ENCODE data around the gene CPXM1. TPM values are rescaled to one million over a fixed set of nuclear protein-coding genes. Genes with fewer than 3 reads are reported as not detected.

Gene CPXM1
- total RNA-seq (47.9 and 57.8 TPM in 2 replicates), polyA plus RNA-seq (66.3 and 82.5 TPM in 2 replicates)

GRCh38 chr20:2800521-2801285, at the start of gene CPXM1:
TSS of gene CPXM1 (minus strand) at chr20:2800627. CDS start at chr20:2800572, 55 bp downstream.
- Histone ChIP-seq H3K79me2 (no peaks in the 10 kb centered on the region), H3K9me3 (ENCODE audit: low read depth) (no peaks in the 10 kb centered on the region), H3K9me2 (replicated peaks; ENCODE audit: insufficient read depth) (no peaks in the 10 kb centered on the region), H3K36me3 (replicated peaks; ENCODE audit: insufficient read depth, low read depth) (no peaks in the 10 kb centered on the region), H2AFZ (peak within 1 kb of the TSS; percentile 94), H4K20me1 (ENCODE audit: insufficient read depth, poor library complexity, severe bottlenecking) (no peaks in the 10 kb centered on the region), H3K4me1 (ENCODE audit: insufficient read depth) (peaks cover 3% of the 10 kb centered on the region), H3K27me3 (peaks cover 60% of the 10 kb centered on the region), H3K4me2 (peak within 1 kb of the TSS; percentile 81), H3K4me3 (peak within 1 kb of the TSS; percentile 55), H3K27ac (peak within 1 kb of the TSS; percentile 89)
- 2% methylated on average over 22 of the region's 52 CpGs for WGBS (ENCODE audit: low lambda C conversion rate, missing lambda C conversion rate)
- no peak for TF ChIP-seq EZH2phosphoT487 (IDR thresholded peaks at IDR 0.05; ENCODE audit: low read depth, severe bottlenecking, unreplicated experiment)
- TF ChIP-seq EZH2 (IDR thresholded peaks at IDR 0.05; ENCODE audit: borderline replicate concordance): no peak
- TF ChIP-seq CTCF (IDR thresholded peaks at IDR 0.05; ENCODE audit: poor library complexity): no peak
- peak; percentile 55 for DNase-seq (ENCODE audit: low spot score)

- H3K9me3 ChIP-seq (ENCODE audit: low read depth): no peaks in the 10 kb centered on the region
- no peaks in the 10 kb centered on the region for H3K36me3 ChIP-seq (replicated peaks; ENCODE audit: insufficient read depth, low read depth)
- no peak overlapping the region for H2AFZ ChIP-seq
- WGBS (ENCODE audit: low lambda C conversion rate, missing lambda C conversion rate): 93% methylated on average over 4 of the region's 4 CpGs
- no peak overlapping the region for H3K4me2 ChIP-seq
- H3K4me1 ChIP-seq (ENCODE audit: insufficient read depth): no peaks in the 10 kb centered on the region
- no peak overlapping the region for H3K27ac ChIP-seq
- H3K79me2 ChIP-seq: no peaks in the 10 kb centered on the region
- TF ChIP-seq EZH2 (IDR thresholded peaks at IDR 0.05; ENCODE audit: borderline replicate concordance): no peak
- TF ChIP-seq CTCF (IDR thresholded peaks at IDR 0.05; ENCODE audit: poor library complexity): no peak
- no peak for TF ChIP-seq EZH2phosphoT487 (IDR thresholded peaks at IDR 0.05; ENCODE audit: low read depth, severe bottlenecking, unreplicated experiment)
- H3K9me2 ChIP-seq (replicated peaks; ENCODE audit: insufficient read depth): no peaks in the 10 kb centered on the region
- H3K27me3 ChIP-seq: no peaks in the 10 kb centered on the region
- no peaks in the 10 kb centered on the region for H4K20me1 ChIP-seq (ENCODE audit: insufficient read depth, poor library complexity, severe bottlenecking)
- no peak overlapping the region for H3K4me3 ChIP-seq
- DNase-seq (ENCODE audit: low spot score): no peak
Measured at GRCh38 chr20:2849529-2849928, 49.1 kb upstream of the CPXM1 start.

GRCh38 chr20:2847802-2848201, 47.4 kb upstream of the CPXM1 start:
- no peak for DNase-seq (ENCODE audit: low spot score)
- no peak overlapping the region for H3K4me2 ChIP-seq
- no peak overlapping the region for H3K4me3 ChIP-seq
- no peaks in the 10 kb centered on the region for H3K36me3 ChIP-seq (replicated peaks; ENCODE audit: insufficient read depth, low read depth)
- TF ChIP-seq CTCF (IDR thresholded peaks at IDR 0.05; ENCODE audit: poor library complexity): no peak
- no peak for TF ChIP-seq EZH2 (IDR thresholded peaks at IDR 0.05; ENCODE audit: borderline replicate concordance)
- no peak for TF ChIP-seq EZH2phosphoT487 (IDR thresholded peaks at IDR 0.05; ENCODE audit: low read depth, severe bottlenecking, unreplicated experiment)
- no peaks in the 10 kb centered on the region for H3K4me1 ChIP-seq (ENCODE audit: insufficient read depth)
- H3K9me3 ChIP-seq (ENCODE audit: low read depth): no peaks in the 10 kb centered on the region
- no peak overlapping the region for H2AFZ ChIP-seq
- no peak overlapping the region for H3K27ac ChIP-seq
- no peaks in the 10 kb centered on the region for H3K27me3 ChIP-seq
- no peaks in the 10 kb centered on the region for H3K9me2 ChIP-seq (replicated peaks; ENCODE audit: insufficient read depth)
- 97% methylated on average over 4 of the region's 4 CpGs for WGBS (ENCODE audit: low lambda C conversion rate, missing lambda C conversion rate)
- H4K20me1 ChIP-seq (ENCODE audit: insufficient read depth, poor library complexity, severe bottlenecking): no peaks in the 10 kb centered on the region
- H3K79me2 ChIP-seq: peaks cover 9% of the 10 kb centered on the region

Measured in hepatocyte (in vitro differentiated cells).